IMR-90 (cell line): ENCODE results near the gene ZFYVE21. TPM values are rescaled to one million over a fixed set of nuclear protein-coding genes. Genes with fewer than 3 reads are reported as not detected.

Source experiments
- ATAC-seq: fragments of 200-7000 bp; cut with Tn5 transposase; 2 replicates; pipeline ENCODE4 v1.9.1; 2020; ENCODE audit warnings: low read depth, mild to moderate bottlenecking, moderate library complexity
- BruUV-seq: library from RNA; stranded (reverse); fragments of 400-500 nt; replicated peaks from 2 replicates; lab custom pipeline; 2021; lab: Mats Ljungman, UMichigan
- CTCF ChIA-PET: fragments of 300-600 bp; formaldehyde crosslinking; extraction: SDS; loops from one replicate; lab custom pipeline; 2021; ENCODE audit warnings: antibody characterized with exemption; lab: Yijun Ruan, JAX
- POLR2A ChIA-PET: fragments of 300-600 bp; sonication (Branson Sonifier 250); formaldehyde crosslinking; loops from one replicate; lab custom pipeline; 2022; ENCODE audit warnings: antibody characterized with exemption; ENCODE audit not compliant: unreplicated experiment; lab: Charles Lee
- DNase-seq: peaks from one replicate; pipeline ENCODE4 v3.0.0; 2013
- H2AFZ ChIP-seq: replicated peaks from 2 replicates; pipeline ENCODE3; 2013; ENCODE audit warnings: low read length, mild to moderate bottlenecking; ENCODE audit not compliant: poor library complexity
- H2AK5ac ChIP-seq: 2 replicates; pipeline ENCODE4 v1.6.1; 2013; ENCODE audit warnings: low read depth, low read length, inconsistent platforms
- H2AK9ac ChIP-seq: replicated peaks from 2 replicates; pipeline ENCODE3; 2013; ENCODE audit warnings: mild to moderate bottlenecking, low read depth, low read length, moderate library complexity; ENCODE audit not compliant: poor library complexity
- H2BK120ac ChIP-seq: 2 replicates; pipeline ENCODE4 v1.6.1; 2013; ENCODE audit warnings: low read depth, low read length, inconsistent platforms
- H2BK15ac ChIP-seq: 3 replicates; pipeline ENCODE4 v1.6.1; 2013; ENCODE audit warnings: low read depth, low read length, inconsistent platforms
- H2BK20ac ChIP-seq: 2 replicates; pipeline ENCODE4 v1.6.1; 2013; ENCODE audit warnings: low read depth, mild to moderate bottlenecking, inconsistent platforms, low read length, moderate library complexity
- H2BK5ac ChIP-seq: 2 replicates; pipeline ENCODE4 v1.6.1; 2013; ENCODE audit warnings: mild to moderate bottlenecking, low read depth, low read length, inconsistent platforms; ENCODE audit not compliant: poor library complexity, severe bottlenecking
- H3K14ac ChIP-seq: replicated peaks from 2 replicates; pipeline ENCODE4 v1.6.1; 2013; ENCODE audit warnings: low read depth, low read length, inconsistent platforms
- H3K18ac ChIP-seq: 2 replicates; pipeline ENCODE4 v1.6.1; 2013; ENCODE audit warnings: low read depth, low read length, control low read depth
- H3K23ac ChIP-seq: 2 replicates; pipeline ENCODE4 v1.6.1; 2013; ENCODE audit warnings: low read depth, low read length, inconsistent platforms
- H3K27ac ChIP-seq: 2 replicates; pipeline ENCODE4 v1.5.1; 2013; ENCODE audit warnings: mild to moderate bottlenecking, control low read depth, low read length; ENCODE audit not compliant: insufficient read depth
- H3K27me3 ChIP-seq: 2 replicates; pipeline ENCODE4 v1.6.1; 2013; ENCODE audit warnings: low read length; ENCODE audit not compliant: control insufficient read depth, insufficient read depth
- H3K36me3 ChIP-seq: 2 replicates; pipeline ENCODE4 v1.6.1; 2013; ENCODE audit warnings: low read length, mixed read lengths; ENCODE audit not compliant: control insufficient read depth, insufficient read depth
- H3K4ac ChIP-seq: 2 replicates; pipeline ENCODE4 v1.6.1; 2013; ENCODE audit warnings: low read depth, low read length, inconsistent platforms
- H3K4me1 ChIP-seq: 2 replicates; pipeline ENCODE4 v1.6.1; 2013; ENCODE audit warnings: low read length, mixed read lengths; ENCODE audit not compliant: control insufficient read depth, insufficient read depth
- H3K4me2 ChIP-seq: 2 replicates; pipeline ENCODE4 v1.6.1; 2013; ENCODE audit warnings: low read depth, mild to moderate bottlenecking, control low read depth, low read length, moderate library complexity
- H3K4me3 ChIP-seq: 2 replicates; pipeline ENCODE4 v1.5.1; 2013; ENCODE audit warnings: low read depth, mild to moderate bottlenecking, control low read depth, low read length, moderate library complexity; ENCODE audit not compliant: insufficient read depth
- H3K56ac ChIP-seq: 2 replicates; pipeline ENCODE4 v1.6.1; 2013; ENCODE audit warnings: low read length, inconsistent platforms; ENCODE audit not compliant: insufficient read depth; ENCODE audit errors: extremely low read depth
- H3K79me1 ChIP-seq, 2 experiments: 2 replicates each; pipeline ENCODE4 v1.6.1; 2013; ENCODE audit warnings: low read length in 2 of 2, inconsistent platforms in 1 of 2, low read depth in 1 of 2
- H3K9ac ChIP-seq: 2 replicates; pipeline ENCODE4 v1.6.1; 2013; ENCODE audit warnings: low read depth, low read length, control low read depth
- H3K9me1 ChIP-seq: 2 replicates; pipeline ENCODE4 v1.6.1; 2013; ENCODE audit warnings: low read length, inconsistent platforms; ENCODE audit not compliant: insufficient read depth
- H3K9me3 ChIP-seq: 2 replicates; pipeline ENCODE4 v1.6.1; 2013; ENCODE audit warnings: low read length; ENCODE audit not compliant: control insufficient read depth, insufficient read depth
- H4K20me1 ChIP-seq: 2 replicates; pipeline ENCODE4 v1.6.1; 2013; ENCODE audit warnings: low read length, inconsistent platforms; ENCODE audit not compliant: insufficient read depth
- H4K5ac ChIP-seq: 2 replicates; pipeline ENCODE4 v1.6.1; 2013; ENCODE audit warnings: mild to moderate bottlenecking, low read depth, low read length, control low read depth
- H4K8ac ChIP-seq, 2 experiments: 2 replicates each; pipeline ENCODE4 v1.6.1; 2013; ENCODE audit warnings: low read depth in 2 of 2, low read length in 2 of 2, control low read depth in 1 of 2, inconsistent platforms in 1 of 2
- H4K91ac ChIP-seq: 2 replicates; pipeline ENCODE4 v1.6.1; 2013; ENCODE audit warnings: low read depth, low read length, inconsistent platforms; ENCODE audit not compliant: insufficient read depth
- BHLHE40 ChIP-seq: fragments of 150-350 bp; IDR thresholded peaks from 2 replicates; pipeline ENCODE4 v1.6.1; 2016; ENCODE audit warnings: mild to moderate bottlenecking, low read depth, low read length
- CEBPB ChIP-seq: IDR thresholded peaks from 2 replicates; pipeline ENCODE4 v1.6.1; 2012; ENCODE audit warnings: low read depth, low read length, improper control_type of control experiment
- CHD1 ChIP-seq: IDR thresholded peaks from 2 replicates; pipeline ENCODE4 v1.6.1; 2012; ENCODE audit warnings: low read depth, low read length, improper control_type of control experiment
- CTCF ChIP-seq: conservative IDR thresholded peaks from 2 replicates; pipeline ENCODE4 v1.5.1; 2012; ENCODE audit warnings: mild to moderate bottlenecking, low read depth, low read length, improper control_type of control experiment
- ELK1 ChIP-seq: fragments of 150-350 bp; IDR thresholded peaks from 2 replicates; pipeline ENCODE4 v1.6.1; 2016; ENCODE audit warnings: low read depth, mild to moderate bottlenecking, low read length, moderate library complexity, borderline replicate concordance
- FOS ChIP-seq: fragments of 150-350 bp; IDR thresholded peaks from 2 replicates; pipeline ENCODE4 v1.6.1; 2016; ENCODE audit warnings: low read depth, low read length
- MAFK ChIP-seq: IDR thresholded peaks from 2 replicates; pipeline ENCODE4 v1.6.1; 2012; ENCODE audit warnings: low read depth, low read length, improper control_type of control experiment
- MAZ ChIP-seq: IDR thresholded peaks from 2 replicates; pipeline ENCODE4 v1.6.1; 2012; ENCODE audit warnings: low read depth, mild to moderate bottlenecking, low read length, improper control_type of control experiment, moderate library complexity, borderline replicate concordance
- MXI1 ChIP-seq: IDR thresholded peaks from 2 replicates; pipeline ENCODE4 v1.6.1; 2012; ENCODE audit warnings: low read depth, mild to moderate bottlenecking, low read length, moderate library complexity, borderline replicate concordance
- NFE2L2 ChIP-seq: fragments of 150-350 bp; IDR thresholded peaks from 2 replicates; pipeline ENCODE4 v1.6.1; 2016; ENCODE audit warnings: low read depth, mild to moderate bottlenecking, low read length
- POLR2A ChIP-seq: IDR thresholded peaks from 2 replicates; pipeline ENCODE4 v1.6.1; 2012; ENCODE audit warnings: mild to moderate bottlenecking, low read depth, low read length
- RAD21 ChIP-seq: IDR thresholded peaks from 2 replicates; pipeline ENCODE4 v1.6.1; 2012; ENCODE audit warnings: low read length, improper control_type of control experiment
- RCOR1 ChIP-seq: IDR thresholded peaks from 2 replicates; pipeline ENCODE4 v1.6.1; 2012; ENCODE audit warnings: mild to moderate bottlenecking, low read length, improper control_type of control experiment; ENCODE audit not compliant: insufficient replicate concordance
- RFX5 ChIP-seq: IDR thresholded peaks from 2 replicates; pipeline ENCODE4 v1.8.0; 2012; ENCODE audit warnings: low read depth, mild to moderate bottlenecking, low read length, moderate library complexity
- SMC3 ChIP-seq: fragments of 150-350 bp; IDR thresholded peaks from 2 replicates; pipeline ENCODE4 v1.6.1; 2016; ENCODE audit warnings: low read depth, mild to moderate bottlenecking, antibody characterized with exemption, low read length, moderate library complexity
- USF2 ChIP-seq: fragments of 150-350 bp; IDR thresholded peaks from 2 replicates; pipeline ENCODE4 v1.6.1; 2017; ENCODE audit warnings: mild to moderate bottlenecking, antibody characterized with exemption, low read length, low read depth
- WGBS, 2 experiments: methylation state at CpG; one replicate each; pipeline versions ENCODE4 v1.1.5 to v1.1.7; 2013; ENCODE audit warnings: missing lambda C conversion rate in 2 of 2; ENCODE audit not compliant: insufficient read length in 1 of 2; ENCODE audit errors: extremely low coverage in 2 of 2; 5-methylcytosine and 5-hydroxymethylcytosine counted together
- dilution Hi-C: fragments of 300-500 bp; cut with HindIII; formaldehyde crosslinking; loops from one replicate; pipeline ENCODE4 v1.14.3; 2018; ENCODE audit warnings: low sequenced_read_pairs; ENCODE audit not compliant: unreplicated experiment
- in situ Hi-C: fragments of 300-500 bp; cut with MboI; formaldehyde crosslinking; loops from 3 replicates; pipeline ENCODE4 v1.14.3; 2019; ENCODE audit warnings: low sequenced_read_pairs, inconsistent platforms, mixed read lengths
- intact Hi-C: fragments of 100-400 bp; cut with micrococcal nuclease; formaldehyde crosslinking; loops from 2 replicates; pipeline ENCODE4 v1.10.0; 2022
- polyA plus RNA-seq, 3 experiments: library from polyadenylated mRNA; depleted of rRNA; stranded (reverse); fragments of >200 nt; gene quantifications; 2 replicates each; pipeline ENCODE4 v1.2.3, GENCODE V29; 2012; ENCODE audit warnings: low replicate concordance in 1 of 3
- total RNA-seq: library from RNA; depleted of rRNA; stranded (reverse); fragments of >200 nt; gene quantifications from 2 replicates; pipeline ENCODE4 v1.2.3, GENCODE V29; 2012

ZFYVE21 gene
- total and polyA plus RNA-seq, 2 of the 4 experiments (the other 2 are of a cell fraction) = 41.2 to 89.2 TPM

GRCh38 chr14:103668117-103668516 is 47.5 kb upstream of the ZFYVE21 start:
- DNase-seq = no peak
- in situ Hi-C loops = no loop called here
- peaks cover 25 to 65% of the 10 kb centered on the region in 2 experiments for H3K79me1 ChIP-seq
- H2AK9ac ChIP-seq = no peak overlapping the region
- peak overlapping the region; percentile 15 for H2BK5ac ChIP-seq
- H3K14ac ChIP-seq = no peak overlapping the region
- TF ChIP-seq USF2 (no peak), RCOR1 (no peak), MAFK (no peak), RAD21 (no peak), CTCF (no peak), CHD1 (no peak), NFE2L2 (no peak), CEBPB (no peak), BHLHE40 (no peak), RFX5 (no peak), MAZ (no peak), POLR2A (no peak), SMC3 (no peak), MXI1 (no peak), FOS (no peak), ELK1 (no peak)
- no peak overlapping the region for H3K4me2 ChIP-seq
- H2BK120ac ChIP-seq = no peak overlapping the region
- no peak overlapping the region for H2BK15ac ChIP-seq
- dilution Hi-C loops = no loop called here
- H2AK5ac ChIP-seq = no peak overlapping the region
- no peak overlapping the region for H3K56ac ChIP-seq
- no peaks in the 10 kb centered on the region for H3K27me3 ChIP-seq
- H3K9me3 ChIP-seq = no peaks in the 10 kb centered on the region
- WGBS, 2 experiments = 100% methylated on average over 2 of the region's 3 CpGs; no CpG with 5 or more reads in 1 of the 2 experiments
- H3K27ac ChIP-seq = no peak overlapping the region
- intact Hi-C loops = no loop called here
- H3K18ac ChIP-seq = no peak overlapping the region
- BruUV-seq = no TSS peak
- no peak overlapping the region for H2AFZ ChIP-seq
- no peak overlapping the region for H3K4ac ChIP-seq
- H4K8ac ChIP-seq = no peak overlapping the region
- no peak overlapping the region for H4K5ac ChIP-seq
- H3K4me3 ChIP-seq = no peak overlapping the region
- H3K9me1 ChIP-seq = peaks cover 10% of the 10 kb centered on the region
- H3K36me3 ChIP-seq = peaks cover 52% of the 10 kb centered on the region
- no peak overlapping the region for H3K23ac ChIP-seq
- no peak overlapping the region for H2BK20ac ChIP-seq
- ChIA-PET POLR2A (no interaction called here), CTCF (interaction anchor here (0.6 kb wide), 2 partner anchors 40 to 95 kb away, joined by 4 to 11 read pairs; no protein-coding TSS in a partner anchor)
- peaks cover 15% of the 10 kb centered on the region for H4K20me1 ChIP-seq
- peaks cover 12% of the 10 kb centered on the region for H3K4me1 ChIP-seq
- no peak for ATAC-seq
- H4K91ac ChIP-seq = no peak overlapping the region
- no peak overlapping the region for H3K9ac ChIP-seq
